ENCODE data around the gene LIMK2.
"Not testable (repeated sequence)": the region's sequence is repeated elsewhere in the genome, so short reads cannot be mapped to it uniquely, and the experiment has no call there.

- not testable (repeated sequence) for TF ChIP-seq CTCF (IDR thresholded peaks at IDR 0.05 in 8 of 11, conservative IDR thresholded peaks at IDR 0.05 in 3 of 11); POLR2AphosphoS5 (IDR thresholded peaks at IDR 0.05)
These were observed 23.9 kb downstream of the LIMK2 start for GRCh38 chr22:31236044-31236443.

Measured in spleen (tissue), 7 donors.